Right cardiac atrium (tissue), 5 donors: Measurements from ENCODE around the gene BSDC1. TPM values are rescaled to one million over a fixed set of nuclear protein-coding genes. Genes with fewer than 3 reads are reported as not detected.
A peak's percentile ranks its signal among the peaks of the same experiment; 100 is the strongest.

Source experiments
- ATAC-seq, 2 donors: fragments of 200-7000 bp; cut with Tn5 transposase; one replicate each; pipeline versions ENCODE4 v1.8.0 to v1.9.1; 2020; ENCODE audit warnings: moderate library complexity in 2 of 2, mild to moderate bottlenecking in 1 of 2
- DNase-seq, 3 donors: peaks; one replicate each; pipeline ENCODE4 v3.0.0-alpha.2; 2020
- H3K27ac ChIP-seq: one replicate; pipeline ENCODE4 v1.5.1; 2013; ENCODE audit warnings: mild to moderate bottlenecking, low read length, control low read depth, moderate library complexity
- H3K27me3 ChIP-seq: one replicate; pipeline ENCODE4 v1.6.1; 2013; ENCODE audit not compliant: control insufficient read depth, insufficient read depth
- H3K4me1 ChIP-seq: one replicate; pipeline ENCODE4 v1.6.1; 2013; ENCODE audit warnings: low read length; ENCODE audit not compliant: control insufficient read depth, insufficient read depth
- H3K4me3 ChIP-seq: one replicate; pipeline ENCODE4 v1.5.1; 2013; ENCODE audit warnings: low read length, control low read depth
- H3K9me3 ChIP-seq: one replicate; pipeline ENCODE4 v1.6.1; 2013; ENCODE audit warnings: low read length; ENCODE audit not compliant: control insufficient read depth
- WGBS: extraction: QIAGEN DNeasy Blood & Tissue Kit; methylation state at CpG from one replicate; pipeline ENCODE4 v1.1.7; 2013; 5-methylcytosine and 5-hydroxymethylcytosine counted together
- intact Hi-C, 4 donors: fragments of 100-400 bp; cut with DNase I; formaldehyde crosslinking; loops; one replicate each; pipeline versions ENCODE4 v1.11.0 to v1.14.0; 2022 to 2023
- polyA plus RNA-seq: library from polyadenylated mRNA; stranded (reverse); fragments of 200-250 nt; gene quantifications from one replicate; pipeline ENCODE4 v1.2.3, GENCODE V29; 2013
- total RNA-seq, 4 donors: library from RNA; stranded (reverse); fragmentation: NEBNext Ultra II Directional; extraction: Animal tissue kit (Norgen Biotek cat#: 25700); gene quantifications; one replicate each; pipeline ENCODE4 v1.2.1, GENCODE V29; 2021
- donor health status: healthy with polysubstance abuse.
- donor health status: DM: no; HTN: yes; CAD: no.
- donor health status: DM: no; HTN: no; CAD: no.
- donor health status: DM: no; HTN: yes; CAD: no; lungs with severe emphysema.
- donor health status: DM: yes; HTN: yes; CAD: no.

BSDC1 gene
- total and polyA plus RNA-seq, 5 donors, result 37.1 to 56.0 (median 43.5) TPM

DNA sequence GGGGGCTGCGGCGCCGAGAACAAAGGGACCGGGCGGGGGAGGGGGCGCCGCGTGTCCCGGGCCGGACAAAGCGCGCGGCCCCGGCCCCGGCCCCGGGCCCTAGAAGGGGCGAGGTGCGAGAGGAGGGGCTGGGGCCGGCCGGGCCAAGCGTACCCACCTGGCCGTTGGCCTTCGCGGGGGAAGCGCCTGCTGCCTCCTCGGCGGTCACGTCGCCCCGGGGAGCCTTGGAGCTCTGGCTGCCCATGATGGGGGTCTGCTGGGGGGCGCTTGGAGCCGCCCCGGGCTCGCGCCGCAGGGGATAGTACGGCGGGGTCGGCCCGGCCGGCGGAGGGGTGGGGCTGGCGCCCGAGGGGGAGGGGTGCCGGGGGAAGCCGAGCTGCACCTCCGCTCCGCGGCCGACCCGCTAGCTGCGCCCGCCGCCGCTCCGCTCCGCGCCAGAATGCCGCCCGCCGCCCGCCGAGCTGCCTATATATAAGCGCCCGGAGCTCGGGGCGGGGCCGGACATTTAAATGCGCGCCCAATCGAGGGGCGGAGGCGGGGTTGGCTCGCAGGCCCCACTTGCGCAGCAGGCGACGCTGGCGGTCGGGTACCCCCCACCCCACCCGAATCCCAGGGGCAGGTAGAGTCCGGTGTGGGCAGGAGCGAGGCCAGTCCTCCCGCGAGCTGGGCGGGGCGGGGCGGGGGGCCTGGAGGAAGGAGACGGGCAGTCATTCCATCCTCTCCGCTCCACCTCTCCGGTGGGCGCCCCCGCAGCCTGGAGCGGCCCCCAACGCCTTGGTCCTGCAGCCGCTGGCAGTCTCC is 58.3 kb downstream of the BSDC1 start, which contains the start of gene MARCKSL1:
Gene MARCKSL1 (minus strand): TSS at position 444 of the 801 bp plus-strand sequence. CDS start 200 bp downstream, at position 244.
- WGBS, result under 1% methylated on average over 91 of the region's 95 CpGs
- peak within 1 kb of the TSS; percentile 93 for H3K4me3 ChIP-seq
- H3K9me3 ChIP-seq, result no peaks in the 10 kb centered on the region
- no peaks in the 10 kb centered on the region for H3K27me3 ChIP-seq
- DNase-seq, result peak; percentile 90 to 96 (median 95)
- peak; percentile 67 to 71 for ATAC-seq
- peak within 1 kb of the TSS; percentile 68 for H3K27ac ChIP-seq
- H3K4me1 ChIP-seq, result peaks cover 6% of the 10 kb centered on the region
- intact Hi-C loops, result loop anchor here in 1 of 4 donors (10.0 kb wide), 1 partner anchor 121 kb away; no protein-coding TSS in a partner anchor

DNA sequence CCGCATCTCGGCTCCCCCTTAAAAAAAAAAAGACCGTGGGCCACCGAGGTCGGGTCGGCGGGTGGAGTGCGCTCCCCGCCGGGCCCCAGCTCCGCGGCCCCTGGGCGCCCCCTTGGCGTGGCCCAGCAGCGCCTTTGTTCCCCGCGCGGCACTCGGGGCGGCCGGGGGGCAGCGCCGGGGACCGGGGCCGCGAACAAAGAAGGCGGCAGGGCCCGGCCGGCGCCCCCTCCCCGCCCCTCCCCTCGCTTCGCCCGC is 58.8 kb downstream of the BSDC1 start:
- Histone ChIP-seq H3K4me3 (peak overlapping the region; percentile 93), H3K4me1 (peaks cover 6% of the 10 kb centered on the region), H3K27ac (no peak overlapping the region), H3K9me3 (no peaks in the 10 kb centered on the region), H3K27me3 (no peaks in the 10 kb centered on the region)
- DNase-seq, result no peak
- intact Hi-C loops, result loop anchor here in 1 of 4 donors (10.0 kb wide), 1 partner anchor 121 kb away; no protein-coding TSS in a partner anchor
- no peak for ATAC-seq
- 1% methylated on average over 34 of the region's 34 CpGs for WGBS

GRCh38 chr1:32334864-32335534 is 59.2 kb downstream of the BSDC1 start:
- WGBS, result 3% methylated on average over 46 of the region's 46 CpGs
- Histone ChIP-seq H3K4me3 (peak overlapping the region; percentile 93), H3K4me1 (peaks cover 6% of the 10 kb centered on the region), H3K27me3 (no peaks in the 10 kb centered on the region), H3K9me3 (no peaks in the 10 kb centered on the region), H3K27ac (no peak overlapping the region)
- DNase-seq (peak; percentile 54 to 86 (median 86)), ATAC-seq (peak; percentile 44 to 47)
- intact Hi-C loops, result loop anchor here in 1 of 4 donors (10.0 kb wide), 1 partner anchor 120 kb away; no protein-coding TSS in a partner anchor

- WGBS, result 41% methylated on average over 9 of the region's 9 CpGs
- peak overlapping the region; percentile 93 for H3K4me3 ChIP-seq
- no peak overlapping the region for H3K27ac ChIP-seq
- no peak for DNase-seq
- H3K4me1 ChIP-seq, result peaks cover 6% of the 10 kb centered on the region
- no peaks in the 10 kb centered on the region for H3K9me3 ChIP-seq
- H3K27me3 ChIP-seq, result no peaks in the 10 kb centered on the region
- ATAC-seq, result no peak
- intact Hi-C loops, result loop anchor here in 1 of 4 donors (10.0 kb wide), 1 partner anchor 120 kb away; no protein-coding TSS in a partner anchor
Measured at GRCh38 chr1:32334274-32334861, 59.9 kb downstream of the BSDC1 start.

DNA sequence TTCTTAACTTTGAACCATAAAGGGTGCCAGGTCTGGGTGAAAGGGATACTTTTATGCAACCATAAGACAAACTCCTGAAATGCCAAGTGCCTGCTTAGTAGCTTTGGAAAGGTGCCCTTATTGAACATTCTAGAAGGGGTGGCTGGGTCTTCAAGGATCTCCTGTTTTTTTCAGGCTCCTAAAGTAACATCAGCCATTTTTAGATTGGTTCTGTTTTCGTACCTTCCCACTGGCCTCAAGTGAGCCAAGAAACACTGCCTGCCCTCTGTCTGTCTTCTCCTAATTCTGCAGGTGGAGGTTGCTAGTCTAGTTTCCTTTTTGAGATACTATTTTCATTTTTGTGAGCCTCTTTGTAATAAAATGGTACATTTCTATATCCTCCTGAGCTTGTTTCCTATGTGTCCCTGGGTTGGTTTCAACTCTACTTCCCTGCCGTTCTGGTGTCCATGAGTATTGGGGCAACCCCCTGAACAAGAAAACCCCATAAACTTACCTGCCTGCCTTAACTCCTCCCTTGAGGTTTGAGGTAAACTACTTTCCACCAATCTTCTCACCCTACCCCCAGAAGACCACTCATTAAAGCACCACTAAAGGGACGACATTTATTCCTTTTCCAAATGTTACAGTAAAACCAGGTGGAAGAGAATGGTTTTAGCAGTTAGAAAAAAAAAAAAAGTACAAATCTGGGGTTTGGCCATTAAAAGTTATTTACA is 60.8 kb downstream of the BSDC1 start:
- Histone ChIP-seq H3K9me3 (no peaks in the 10 kb centered on the region), H3K4me3 (no peak overlapping the region), H3K27me3 (no peaks in the 10 kb centered on the region), H3K27ac (no peak overlapping the region), H3K4me1 (peaks cover 6% of the 10 kb centered on the region)
- no peak for ATAC-seq
- WGBS, result 73% methylated on average over 3 of the region's 3 CpGs
- no peak for DNase-seq
- intact Hi-C loops, result loop anchor here in 1 of 4 donors (10.0 kb wide), 1 partner anchor 119 kb away; no protein-coding TSS in a partner anchor

- DNase-seq (peak in 1 of 3 donors; percentile 42), ATAC-seq (no peak)
- no peaks in the 10 kb centered on the region for H3K9me3 ChIP-seq
- peaks cover under 1% of the 10 kb centered on the region for H3K4me1 ChIP-seq
- no peak overlapping the region for H3K27ac ChIP-seq
- WGBS, result 81% methylated on average over 3 of the region's 3 CpGs
- H3K27me3 ChIP-seq, result no peaks in the 10 kb centered on the region
- intact Hi-C loops, result loop anchor here in 1 of 4 donors (10.0 kb wide), 1 partner anchor 118 kb away; no protein-coding TSS in a partner anchor
- H3K4me3 ChIP-seq, result no peak overlapping the region
Measured at GRCh38 chr1:32332290-32333079, 61.8 kb downstream of the BSDC1 start.

DNA sequence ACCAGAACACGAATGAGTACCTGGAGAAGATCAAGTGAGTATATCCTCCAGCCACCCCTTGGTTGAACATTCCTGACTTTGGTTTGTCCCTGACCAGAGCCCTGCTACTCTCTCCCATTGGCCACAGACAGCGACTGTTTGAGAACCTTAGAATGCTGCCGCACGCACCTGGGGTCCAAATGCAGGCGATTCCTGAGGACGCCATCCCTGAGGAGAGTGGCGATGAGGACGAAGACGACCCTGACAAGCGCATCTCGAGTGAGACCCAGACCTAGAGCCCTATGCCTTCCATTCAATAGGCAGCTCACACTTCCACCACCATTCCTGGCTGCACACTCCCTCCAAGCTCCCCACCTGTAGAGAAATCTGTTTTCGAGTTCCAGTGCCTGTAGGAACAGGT is 62.7 kb downstream of the BSDC1 start:
- intact Hi-C loops, result loop anchor here in 1 of 4 donors (10.0 kb wide), 1 partner anchor 117 kb away; no protein-coding TSS in a partner anchor
- Histone ChIP-seq H3K4me3 (no peak overlapping the region), H3K4me1 (no peaks in the 10 kb centered on the region)

DNA sequence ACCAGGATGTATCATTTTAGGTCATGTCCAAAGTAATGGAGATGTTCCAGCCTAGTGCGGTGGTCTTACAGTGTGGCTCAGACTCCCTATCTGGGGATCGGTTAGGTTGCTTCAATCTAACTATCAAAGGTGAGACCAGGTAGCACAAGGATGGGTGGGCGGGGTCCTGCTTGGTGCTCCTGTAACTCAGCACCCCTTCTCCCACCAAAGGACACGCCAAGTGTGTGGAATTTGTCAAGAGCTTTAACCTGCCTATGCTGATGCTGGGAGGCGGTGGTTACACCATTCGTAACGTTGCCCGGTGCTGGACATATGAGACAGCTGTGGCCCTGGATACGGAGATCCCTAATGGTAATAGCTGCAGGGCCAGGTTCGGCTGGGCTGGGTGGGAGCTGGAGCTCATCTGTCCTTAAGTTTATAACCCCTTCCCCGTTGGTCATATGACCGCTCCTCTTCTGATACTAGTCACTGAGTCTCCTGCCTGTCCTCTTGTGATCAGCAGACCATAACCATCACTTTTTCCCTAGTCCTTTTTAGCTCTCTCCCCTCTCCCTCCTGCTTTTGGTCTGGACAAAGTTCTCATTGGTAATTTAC is 63.6 kb downstream of the BSDC1 start:
- no peak for ATAC-seq
- Histone ChIP-seq H3K4me1 (no peaks in the 10 kb centered on the region), H3K27me3 (no peaks in the 10 kb centered on the region), H3K4me3 (no peak overlapping the region), H3K9me3 (no peaks in the 10 kb centered on the region), H3K27ac (no peak overlapping the region)
- DNase-seq, result no peak
- intact Hi-C loops, result loop anchor here in 1 of 4 donors (10.0 kb wide), 1 partner anchor 116 kb away; no protein-coding TSS in a partner anchor
- 88% methylated on average over 12 of the region's 12 CpGs for WGBS

More for the DNA sequence above, 62.7 kb downstream of the BSDC1 start:
- WGBS, result 87% methylated on average over 12 of the region's 12 CpGs
- ATAC-seq, result no peak
- H3K9me3 ChIP-seq, result no peaks in the 10 kb centered on the region
- no peaks in the 10 kb centered on the region for H3K27me3 ChIP-seq
- DNase-seq, result peak in 1 of 3 donors; percentile 22
- no peak overlapping the region for H3K27ac ChIP-seq

GRCh38 chr1:32329931-32330466 is 64.2 kb downstream of the BSDC1 start:
- intact Hi-C loops, result loop anchor here in 1 of 4 donors (10.0 kb wide), 1 partner anchor 115 kb away; no protein-coding TSS in a partner anchor
- ATAC-seq, result no peak
- H3K4me3 ChIP-seq, result no peak overlapping the region
- no peaks in the 10 kb centered on the region for H3K27me3 ChIP-seq
- DNase-seq, result no peak
- H3K9me3 ChIP-seq, result no peaks in the 10 kb centered on the region
- WGBS, result 88% methylated on average over 4 of the region's 4 CpGs
- no peak overlapping the region for H3K27ac ChIP-seq
- no peaks in the 10 kb centered on the region for H3K4me1 ChIP-seq
